HepG2 (cell line): ENCODE data around the gene SUPT20HL1. TPM values are rescaled to one million over a fixed set of nuclear protein-coding genes. Genes with fewer than 3 reads are reported as not detected.

Experiments
- GFI1 ChIP-seq: sonication (generic); formaldehyde crosslinking; IDR thresholded peaks from 2 replicates; pipeline ENCODE4 v1.5.0; 2020; ENCODE audit warnings: missing genetic modification reagents, mild to moderate bottlenecking, borderline replicate concordance
- HNF1A ChIP-seq, 2 experiments: sonication (generic) in 1 of 2; formaldehyde crosslinking in 1 of 2; IDR thresholded peaks; 2 replicates each; pipeline versions ENCODE4 v1.4.0 to v1.6.1; 2016 to 2020; ENCODE audit warnings: borderline replicate concordance in 1 of 2, low read depth in 1 of 2, mild to moderate bottlenecking in 1 of 2, missing genetic modification reagents in 1 of 2
- PBX2 ChIP-seq: IDR thresholded peaks from 2 replicates; pipeline ENCODE4 v1.6.1; 2016; ENCODE audit warnings: control low read depth
- RAD51 ChIP-seq: fragments of 450-650 bp; IDR thresholded peaks from 2 replicates; pipeline ENCODE4 v1.6.1; 2016; ENCODE audit warnings: borderline replicate concordance
- REST ChIP-seq, 2 experiments: IDR thresholded peaks; 2 replicates each; pipeline ENCODE4 v1.6.1; 2011 to 2012; ENCODE audit warnings: low read length in 2 of 2, borderline replicate concordance in 1 of 2, low read depth in 1 of 2, mild to moderate bottlenecking in 1 of 2, moderate library complexity in 1 of 2
- RFX5 ChIP-seq: IDR thresholded peaks from 2 replicates; pipeline ENCODE4 v1.6.1; 2011; ENCODE audit warnings: low read depth, low read length, improper control_type of control experiment
- ZNF766 ChIP-seq: sonication (generic); formaldehyde crosslinking; IDR thresholded peaks from 2 replicates; pipeline ENCODE4 v1.5.0; 2020; ENCODE audit warnings: missing genetic modification reagents, borderline replicate concordance
- polyA plus RNA-seq, 8 experiments: library from polyadenylated mRNA; depleted of rRNA in 3 of 8; stranded (reverse) in 7 of 8; unstranded in 1 of 8; fragments of >200 nt; fragmentation: Illumina TruSeq in 4 of 8; extraction: Trizol in 4 of 8; gene quantifications; 2 replicates each; pipeline versions ENCODE4 v1.2.1 to v1.2.3, GENCODE V29; 2011 to 2016; ENCODE audit warnings: low read depth in 4 of 8, missing spikeins in 1 of 8, mixed read lengths in 1 of 8; ENCODE audit not compliant: insufficient read depth in 1 of 8
- total RNA-seq, 5 experiments: library from RNA; depleted of rRNA; stranded (reverse); fragments of >200 nt; fragmentation: Illumina TruSeq; extraction: Trizol; gene quantifications; 2 replicates each; pipeline ENCODE4 v1.2.3, GENCODE V29; 2016; ENCODE audit warnings: low read depth in 1 of 5

SUPT20HL1 gene
- total and polyA plus RNA-seq, 2 of the 13 experiments (the other 11 are each of a cell fraction or from before 2014, with no cell fraction given): not detected

GRCh38 chrX:24341795-24342194 lies 18.6 kb upstream of the SUPT20HL1 start (continued):
- TF ChIP-seq RAD51 (no peak), GFI1 (CRISPR knock-in tag) (no peak), HNF1A (IDR thresholded peaks at IDR 0.05; ENCODE audit: low read depth) (no peak), HNF1A (CRISPR knock-in tag; IDR thresholded peaks at IDR 0.05; ENCODE audit: borderline replicate concordance) (no peak), RFX5 (no peak), ZNF766 (CRISPR knock-in tag) (no peak), PBX2 (CRISPR knock-in tag) (no peak), REST (IDR thresholded peaks at IDR 0.05; ENCODE audit: borderline replicate concordance in 1 of 2, low read depth in 1 of 2, low read length in 2 of 2) (no peak)
